CD4-positive, alpha-beta memory T cell (primary cell): ENCODE measurements around the gene HM13. TPM values are rescaled to one million over a fixed set of nuclear protein-coding genes. Genes with fewer than 3 reads are reported as not detected.
"Not testable (repeated sequence)": the region's sequence is repeated elsewhere in the genome, so short reads cannot be mapped to it uniquely, and the experiment has no call there.

ENCODE experiments used
- CTCF ChIA-PET: fragments of 350-600 bp; sonication (Branson Sonifier 250); formaldehyde crosslinking; loops from one replicate; lab custom pipeline; 2021; ENCODE audit warnings: inconsistent platforms; ENCODE audit not compliant: partially characterized antibody; lab: Charles Lee
- POLR2A ChIA-PET: fragments of 350-600 bp; sonication (Branson Sonifier 250); formaldehyde crosslinking; loops from one replicate; lab custom pipeline; 2021; ENCODE audit not compliant: partially characterized antibody; lab: Charles Lee
- DNase-seq, 5 donors: peaks; one replicate each; pipeline versions ENCODE4 v3.0.0 to v3.0.0-alpha.2; 2020 to 2022; ENCODE audit warnings: mixed read lengths in 1 of 5
- H3K27ac ChIP-seq: one replicate; pipeline ENCODE4 v1.7.0; 2013; ENCODE audit warnings: low read depth, low read length
- H3K27me3 ChIP-seq: 2 replicates; pipeline ENCODE4 v1.7.0; 2013; ENCODE audit warnings: mild to moderate bottlenecking, low read length, moderate library complexity; ENCODE audit not compliant: insufficient read depth
- H3K36me3 ChIP-seq: 2 replicates; pipeline ENCODE4 v1.7.0; 2013; ENCODE audit warnings: mild to moderate bottlenecking, low read length, moderate library complexity; ENCODE audit not compliant: insufficient read depth
- H3K4me1 ChIP-seq: 2 replicates; pipeline ENCODE4 v1.7.0; 2013; ENCODE audit warnings: mild to moderate bottlenecking, low read length, moderate library complexity; ENCODE audit not compliant: insufficient read depth
- H3K4me3 ChIP-seq, 2 donors: one replicate each; pipeline ENCODE4 v1.7.0; 2013; ENCODE audit warnings: low read length in 2 of 2, mild to moderate bottlenecking in 1 of 2
- H3K9me3 ChIP-seq, 2 donors: one replicate each; pipeline ENCODE4 v1.7.0; 2013; ENCODE audit warnings: low read length in 2 of 2, control low read depth in 1 of 2; ENCODE audit not compliant: control insufficient read depth in 1 of 2
- H3K27ac Mint-ChIP-seq, 7 donors: one replicate each; pipeline ENCODE4 v1.8.0; 2020 to 2021; ENCODE audit warnings: mixed read lengths in 7 of 7, mild to moderate bottlenecking in 6 of 7, inconsistent platforms in 3 of 7, moderate library complexity in 3 of 7
- H3K27me3 Mint-ChIP-seq, 2 donors: one replicate each; pipeline ENCODE4 v1.8.0; 2020 to 2021; ENCODE audit warnings: mixed read lengths in 2 of 2
- H3K36me3 Mint-ChIP-seq, 2 donors: one replicate each; pipeline ENCODE4 v1.8.0; 2020 to 2021; ENCODE audit warnings: mixed read lengths in 2 of 2, inconsistent platforms in 1 of 2, mild to moderate bottlenecking in 1 of 2
- H3K4me1 Mint-ChIP-seq, 4 donors: one replicate each; pipeline ENCODE4 v1.8.0; 2020 to 2021; ENCODE audit warnings: mixed read lengths in 4 of 4, mild to moderate bottlenecking in 1 of 4
- H3K4me3 Mint-ChIP-seq, 8 donors: one replicate each; pipeline ENCODE4 v1.8.0; 2020 to 2021; ENCODE audit warnings: mixed read lengths in 8 of 8, mild to moderate bottlenecking in 7 of 8, moderate library complexity in 6 of 8, inconsistent platforms in 3 of 8
- H3K9me3 Mint-ChIP-seq, 8 donors: one replicate each; pipeline ENCODE4 v1.8.0; 2020 to 2021; ENCODE audit warnings: mixed read lengths in 8 of 8, mild to moderate bottlenecking in 5 of 8, inconsistent platforms in 3 of 8, moderate library complexity in 1 of 8
- intact Hi-C: fragments of 100-400 bp; cut with micrococcal nuclease; formaldehyde crosslinking; loops from one replicate; pipeline ENCODE4 v1.15.1; 2023
- polyA plus RNA-seq, 2 donors: library from polyadenylated mRNA; unstranded; fragments of 300-500 nt; fragmentation: Illumina TruSeq; gene quantifications; one replicate each; pipeline ENCODE4 v1.2.3, GENCODE V29; 2021
- total RNA-seq, 2 experiments: library from RNA; stranded (reverse); gene quantifications; one replicate each; pipeline ENCODE4 v1.2.3, GENCODE V29; 2021

HM13 gene
- total and polyA plus RNA-seq, 4 experiments from 2014 or later = 133 to 171 (median 161) TPM

DNA sequence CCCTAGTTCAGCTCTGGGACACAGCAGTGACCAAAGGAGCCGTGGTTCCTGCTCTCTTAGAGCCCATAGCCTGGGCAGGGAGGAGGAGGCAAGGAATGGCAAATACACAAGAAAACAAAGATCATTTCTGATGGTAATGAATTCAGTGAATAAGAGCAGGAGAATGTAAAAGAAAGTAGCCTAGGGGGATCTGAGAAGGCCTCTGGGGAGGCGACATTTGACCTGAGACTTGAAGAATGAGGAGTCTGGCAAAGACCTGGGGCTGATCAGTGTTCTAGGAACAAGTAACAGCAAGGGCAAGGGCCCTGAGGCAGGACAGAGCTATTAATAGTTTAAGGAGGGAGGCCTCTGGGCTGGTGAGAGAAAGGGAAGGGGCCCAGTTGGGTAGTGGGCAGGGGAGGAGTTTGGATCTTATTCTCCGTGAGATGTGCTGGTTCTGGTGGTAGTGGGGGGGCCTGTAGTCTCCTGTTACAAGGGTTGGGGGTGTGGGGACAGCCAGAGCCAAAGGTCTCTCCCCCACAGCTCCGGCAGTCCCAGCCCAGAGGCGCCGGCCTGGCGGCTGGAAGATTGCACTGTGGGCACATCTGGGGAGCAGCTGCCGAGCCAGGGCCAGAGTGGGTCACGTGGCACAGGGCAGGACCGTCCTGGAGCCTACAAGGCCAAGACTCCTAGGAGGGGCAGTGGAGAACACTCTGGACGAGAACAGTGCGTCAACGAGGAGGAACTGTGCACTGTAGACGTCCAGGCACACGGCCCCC lies 81.6 kb downstream of the HM13 start:
- no peak overlapping the region for H3K27ac ChIP-seq
- H3K4me3 ChIP-seq = no peak overlapping the region
- H3K36me3 Mint-ChIP-seq = no peaks in the 10 kb centered on the region
- H3K9me3 ChIP-seq = no peaks in the 10 kb centered on the region
- intact Hi-C loops = no loop called here
- H3K27me3 Mint-ChIP-seq = peaks cover 3 to 4% of the 10 kb centered on the region in 2 donors
- no peaks in the 10 kb centered on the region for H3K9me3 Mint-ChIP-seq
- no peaks in the 10 kb centered on the region for H3K27me3 ChIP-seq
- no peaks in the 10 kb centered on the region for H3K4me1 ChIP-seq
- ChIA-PET CTCF (interaction anchor here (1.2 kb wide), 1 partner anchor 35 kb away, joined by 3 read pairs; no protein-coding TSS in a partner anchor), POLR2A (interaction anchor here (1.6 kb wide), 1 partner anchor 22 kb away, joined by 3 read pairs; no protein-coding TSS in a partner anchor)
- no peak for DNase-seq
- H3K4me1 Mint-ChIP-seq = peaks cover 0 to 4% (median 0%) of the 10 kb centered on the region in 4 donors
- H3K4me3 Mint-ChIP-seq = no peak overlapping the region
- no peak overlapping the region for H3K27ac Mint-ChIP-seq
- H3K36me3 ChIP-seq = no peaks in the 10 kb centered on the region

- CTCF ChIA-PET = interaction anchor here (1.2 to 1.3 kb wide), 2 partner anchors 17 to 35 kb away, joined by 3 to 5 read pairs; no protein-coding TSS in a partner anchor
- H3K27me3 Mint-ChIP-seq, H3K9me3 Mint-ChIP-seq, H3K4me3 Mint-ChIP-seq, H3K27ac ChIP-seq, H3K27me3 ChIP-seq, H3K4me3 ChIP-seq, DNase-seq, H3K36me3 ChIP-seq, intact Hi-C loops, H3K36me3 Mint-ChIP-seq, H3K9me3 ChIP-seq, H3K27ac Mint-ChIP-seq, H3K4me1 Mint-ChIP-seq, H3K4me1 ChIP-seq: not testable (repeated sequence)
- POLR2A ChIA-PET = interaction anchor here (1.6 kb wide), 1 partner anchor 23 kb away, joined by 3 read pairs; no protein-coding TSS in a partner anchor
Measured at GRCh38 chr20:31596412-31596715, 82.1 kb downstream of the HM13 start.

- POLR2A ChIA-PET = interaction anchor here (1.6 kb wide), 1 partner anchor 24 kb away, joined by 3 read pairs; no protein-coding TSS in a partner anchor
- Histone ChIP-seq H3K27me3 (no peaks in the 10 kb centered on the region), H3K4me3 (no peak overlapping the region), H3K9me3 (no peaks in the 10 kb centered on the region), H3K27ac (no peak overlapping the region), H3K4me1 (no peaks in the 10 kb centered on the region), H3K36me3 (no peaks in the 10 kb centered on the region)
- intact Hi-C loops = no loop called here
- no peak overlapping the region for H3K27ac Mint-ChIP-seq
- no peak for DNase-seq
- no peaks in the 10 kb centered on the region for H3K36me3 Mint-ChIP-seq
- H3K27me3 Mint-ChIP-seq = peaks cover 3% of the 10 kb centered on the region in 2 donors
- H3K4me1 Mint-ChIP-seq = peaks cover 0 to 4% (median 0%) of the 10 kb centered on the region in 4 donors
- CTCF ChIA-PET = interaction anchor here (1.3 kb wide), 1 partner anchor 16 kb away, joined by 5 read pairs; no protein-coding TSS in a partner anchor
- H3K4me3 Mint-ChIP-seq = no peak overlapping the region
- H3K9me3 Mint-ChIP-seq = no peaks in the 10 kb centered on the region
Measured at GRCh38 chr20:31596831-31597480, 82.7 kb downstream of the HM13 start.

GRCh38 chr20:31597481-31597855 lies 83.2 kb downstream of the HM13 start:
- ChIA-PET POLR2A (interaction anchor here (1.6 kb wide), 1 partner anchor 24 kb away, joined by 3 read pairs; no protein-coding TSS in a partner anchor), CTCF (interaction anchor here (1.3 to 19.7 kb wide), 2 partner anchors 16 to 35 kb away, joined by 5 to 1094 read pairs; a partner anchor contains a TSS)
- Histone ChIP-seq H3K36me3 (no peaks in the 10 kb centered on the region), H3K27me3 (no peaks in the 10 kb centered on the region), H3K4me3 (no peak overlapping the region), H3K4me1 (peaks cover under 1% of the 10 kb centered on the region), H3K27ac (no peak overlapping the region), H3K9me3 (no peaks in the 10 kb centered on the region)
- intact Hi-C loops = no loop called here
- no peaks in the 10 kb centered on the region for H3K36me3 Mint-ChIP-seq
- H3K4me1 Mint-ChIP-seq = peaks cover under 1 to 4% (median under 1%) of the 10 kb centered on the region in 4 donors
- no peak overlapping the region for H3K4me3 Mint-ChIP-seq
- peaks cover 3 to 4% of the 10 kb centered on the region in 2 donors for H3K27me3 Mint-ChIP-seq
- H3K9me3 Mint-ChIP-seq = no peaks in the 10 kb centered on the region
- DNase-seq = no peak
- H3K27ac Mint-ChIP-seq = no peak overlapping the region

DNA sequence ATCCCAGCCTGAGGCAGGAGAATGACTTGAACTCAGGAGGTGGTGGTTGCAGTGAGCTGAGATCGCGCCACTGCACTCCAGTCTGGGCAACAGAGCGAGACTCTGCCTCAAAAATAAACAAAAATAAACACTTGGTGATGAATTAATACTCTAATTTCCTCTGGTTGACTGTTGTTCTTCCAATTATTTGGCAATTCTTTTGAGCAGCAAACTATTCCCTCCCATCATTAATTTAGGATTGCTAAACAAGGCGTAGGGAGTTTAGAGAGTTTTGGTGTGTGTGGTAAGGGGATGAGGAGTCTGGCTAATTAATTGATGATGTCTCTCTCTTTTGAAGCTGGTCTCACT lies 88.2 kb downstream of the HM13 start:
- H3K4me3 Mint-ChIP-seq = peak overlapping the region in 3 of 8 donors; percentile 71 to 86 (median 74)
- intact Hi-C loops = no loop called here
- H3K36me3 Mint-ChIP-seq = peaks cover 0 to 3% of the 10 kb centered on the region in 2 donors
- H3K27ac ChIP-seq = no peak overlapping the region
- no peak for DNase-seq
- POLR2A ChIA-PET = interaction anchor here (0.6 to 1.3 kb wide), 3 partner anchors 15 to 43 kb away, joined by 3 to 9 read pairs (median 3); no protein-coding TSS in a partner anchor
- H3K9me3 ChIP-seq = no peaks in the 10 kb centered on the region
- no peaks in the 10 kb centered on the region for H3K27me3 ChIP-seq
- no peaks in the 10 kb centered on the region for H3K36me3 ChIP-seq
- peaks cover 29% of the 10 kb centered on the region for H3K4me1 ChIP-seq
- H3K4me3 ChIP-seq = no peak overlapping the region
- CTCF ChIA-PET = interaction anchor here (3.1 to 19.7 kb wide), 2 partner anchors 10 to 40 kb away, joined by 31 to 1094 read pairs; a partner anchor contains a TSS
- peaks cover 10 to 37% (median 22%) of the 10 kb centered on the region in 4 donors for H3K4me1 Mint-ChIP-seq
- H3K9me3 Mint-ChIP-seq = no peaks in the 10 kb centered on the region
- peaks cover 19 to 28% of the 10 kb centered on the region in 2 donors for H3K27me3 Mint-ChIP-seq
- peak overlapping the region in 1 of 7 donors; percentile 76 for H3K27ac Mint-ChIP-seq

- intact Hi-C loops = no loop called here
- peak; percentile 22 to 72 (median 28) for DNase-seq
- Histone ChIP-seq H3K36me3 (no peaks in the 10 kb centered on the region), H3K27ac (no peak overlapping the region), H3K9me3 (no peaks in the 10 kb centered on the region), H3K4me1 (peaks cover 29% of the 10 kb centered on the region), H3K27me3 (peaks cover under 1% of the 10 kb centered on the region), H3K4me3 (no peak overlapping the region)
- Mint-ChIP-seq H3K27ac (peak overlapping the region in 5 of 7 donors; percentile 22 to 81 (median 53)), H3K4me1 (peaks cover 10 to 37% (median 22%) of the 10 kb centered on the region in 4 donors), H3K9me3 (no peaks in the 10 kb centered on the region), H3K4me3 (peak overlapping the region; percentile 30 to 86 (median 71)), H3K27me3 (peaks cover 20 to 32% of the 10 kb centered on the region in 2 donors), H3K36me3 (peaks cover 0 to 3% of the 10 kb centered on the region in 2 donors)
- CTCF ChIA-PET = interaction anchor here (3.1 to 19.7 kb wide), 2 partner anchors 10 to 41 kb away, joined by 31 to 1094 read pairs; a partner anchor contains a TSS
- POLR2A ChIA-PET = interaction anchor here (0.6 to 1.3 kb wide), 3 partner anchors 16 to 42 kb away, joined by 3 to 9 read pairs (median 3); no protein-coding TSS in a partner anchor
Measured at GRCh38 chr20:31602779-31603441, 88.7 kb downstream of the HM13 start.
